Adrenal gland (tissue), 5 donors: ENCODE results near the gene SIGLEC5.

ENCODE experiments used
- POLR2A ChIP-seq, 2 donors: fragments of 450-650 bp; IDR thresholded peaks; one replicate each; pipeline ENCODE4 v1.6.1; 2017; ENCODE audit warnings: antibody characterized with exemption in 2 of 2, mild to moderate bottlenecking in 2 of 2, moderate library complexity in 1 of 2
- TF ChIP-seq, protein P1 (sequence below), 6 experiments: fragments of 450-650 bp in 4 of 6; fragments of 200-600 bp in 2 of 6; sonication (generic) in 1 of 6; IDR thresholded peaks; 1 replicate in 5 of 6; 2 replicates in 1 of 6; pipeline versions ENCODE4 v1.5.1 to v1.8.0; 2016 to 2021; ENCODE audit warnings: antibody characterized with exemption in 6 of 6, mild to moderate bottlenecking in 2 of 6, moderate library complexity in 1 of 6
- donor health status: DM: no; HTN: no; CAD: no.

DNA sequence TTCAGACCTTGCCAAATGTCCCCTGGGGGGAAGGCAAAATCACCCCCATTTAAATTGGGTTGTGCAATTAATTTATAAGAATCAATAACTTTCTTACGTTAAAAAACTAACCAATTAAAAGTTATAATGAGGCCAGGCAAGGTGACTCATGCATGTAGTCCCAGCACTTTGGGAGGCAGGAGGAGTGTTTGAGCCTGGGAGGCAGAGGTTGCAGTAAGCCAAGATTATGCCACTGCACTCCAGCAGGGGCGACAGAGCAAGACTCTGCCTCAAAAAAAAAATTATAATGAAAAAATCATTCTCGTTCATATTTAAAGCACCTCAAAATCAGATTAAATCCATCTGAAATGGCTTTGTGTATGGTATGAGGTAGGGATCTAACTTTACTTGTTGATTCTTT is 34.8 kb upstream of the SIGLEC5 start:
- TF ChIP-seq, protein P1, sequence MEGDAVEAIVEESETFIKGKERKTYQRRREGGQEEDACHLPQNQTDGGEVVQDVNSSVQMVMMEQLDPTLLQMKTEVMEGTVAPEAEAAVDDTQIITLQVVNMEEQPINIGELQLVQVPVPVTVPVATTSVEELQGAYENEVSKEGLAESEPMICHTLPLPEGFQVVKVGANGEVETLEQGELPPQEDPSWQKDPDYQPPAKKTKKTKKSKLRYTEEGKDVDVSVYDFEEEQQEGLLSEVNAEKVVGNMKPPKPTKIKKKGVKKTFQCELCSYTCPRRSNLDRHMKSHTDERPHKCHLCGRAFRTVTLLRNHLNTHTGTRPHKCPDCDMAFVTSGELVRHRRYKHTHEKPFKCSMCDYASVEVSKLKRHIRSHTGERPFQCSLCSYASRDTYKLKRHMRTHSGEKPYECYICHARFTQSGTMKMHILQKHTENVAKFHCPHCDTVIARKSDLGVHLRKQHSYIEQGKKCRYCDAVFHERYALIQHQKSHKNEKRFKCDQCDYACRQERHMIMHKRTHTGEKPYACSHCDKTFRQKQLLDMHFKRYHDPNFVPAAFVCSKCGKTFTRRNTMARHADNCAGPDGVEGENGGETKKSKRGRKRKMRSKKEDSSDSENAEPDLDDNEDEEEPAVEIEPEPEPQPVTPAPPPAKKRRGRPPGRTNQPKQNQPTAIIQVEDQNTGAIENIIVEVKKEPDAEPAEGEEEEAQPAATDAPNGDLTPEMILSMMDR (IDR thresholded peaks at IDR 0.05): no peak
- no peak for TF ChIP-seq POLR2A (IDR thresholded peaks at IDR 0.05)
